ENCODE measurements around the gene ELMO1.
A peak's percentile ranks its signal among the peaks of the same experiment; 100 is the strongest.

ELMO1 gene

GRCh38 chr7:37255327-37255944 is 193.2 kb downstream of the ELMO1 start:
- DNase-seq, result no peak

GRCh38 chr7:37251222-37251621 is 197.4 kb downstream of the ELMO1 start:
- no peak for DNase-seq

- DNase-seq, result no peak
Measured at GRCh38 chr7:37249240-37249639, 199.4 kb downstream of the ELMO1 start.

- DNase-seq, result no peak
Measured at GRCh38 chr7:37248396-37248861, 200.2 kb downstream of the ELMO1 start.

- no peak for DNase-seq
Measured at GRCh38 chr7:37247861-37248260, 200.8 kb downstream of the ELMO1 start.

- no peak for DNase-seq
Measured at GRCh38 chr7:37245590-37245989, 203.1 kb downstream of the ELMO1 start.

GRCh38 chr7:37236906-37237305 is 211.8 kb downstream of the ELMO1 start:
- no peak for DNase-seq

- no peak for DNase-seq
Measured at GRCh38 chr7:37235813-37236212, 212.9 kb downstream of the ELMO1 start.

GRCh38 chr7:37234928-37235327 is 213.7 kb downstream of the ELMO1 start:
- no peak for DNase-seq

- DNase-seq, result no peak
Measured at GRCh38 chr7:37234334-37234733, 214.3 kb downstream of the ELMO1 start.

- no peak for DNase-seq
Measured at GRCh38 chr7:37231613-37232012, 217.1 kb downstream of the ELMO1 start.

- DNase-seq, result peak; percentile 17
Measured at GRCh38 chr7:37230221-37230620, 218.4 kb downstream of the ELMO1 start.

GRCh38 chr7:37229381-37229780 is 219.3 kb downstream of the ELMO1 start:
- DNase-seq, result no peak

GRCh38 chr7:37225285-37225969 is 223.2 kb downstream of the ELMO1 start:
- no peak for DNase-seq

- DNase-seq, result no peak
Measured at GRCh38 chr7:37224746-37225145, 223.9 kb downstream of the ELMO1 start.

- no peak for DNase-seq
Measured at GRCh38 chr7:37220664-37221063, 228.0 kb downstream of the ELMO1 start.

GRCh38 chr7:37218956-37219355 is 229.7 kb downstream of the ELMO1 start:
- no peak for DNase-seq

GRCh38 chr7:37216923-37217322 is 231.7 kb downstream of the ELMO1 start:
- no peak for DNase-seq

GRCh38 chr7:37216156-37216852 is 232.4 kb downstream of the ELMO1 start:
- no peak for DNase-seq

- DNase-seq, result no peak
Measured at GRCh38 chr7:37215290-37215923, 233.3 kb downstream of the ELMO1 start.

GRCh38 chr7:37212556-37212955 is 236.1 kb downstream of the ELMO1 start:
- DNase-seq, result no peak

GRCh38 chr7:37212051-37212450 is 236.6 kb downstream of the ELMO1 start:
- no peak for DNase-seq

- DNase-seq, result no peak
Measured at GRCh38 chr7:37211097-37211880, 237.4 kb downstream of the ELMO1 start.
